Measurements from ENCODE around the gene CLEC19A.
A peak's percentile ranks its signal among the peaks of the same experiment; 100 is the strongest.
"Not testable (repeated sequence)": the region's sequence is repeated elsewhere in the genome, so short reads cannot be mapped to it uniquely, and the experiment has no call there.

The CLEC19A gene

GRCh38 chr16:19314718-19315425, 29.3 kb downstream of the CLEC19A start:
- H3K4me3 ChIP-seq (ENCODE audit: low read length) = no peak overlapping the region
- no peak for DNase-seq (ENCODE audit: low read depth, low spot score)

- DNase-seq (ENCODE audit: low read depth, low spot score) = no peak
- no peak overlapping the region for H3K4me3 ChIP-seq (ENCODE audit: low read length)
Observed at GRCh38 chr16:19315889-19316433, 30.4 kb downstream of the CLEC19A start.

GRCh38 chr16:19316846-19317245, 31.3 kb downstream of the CLEC19A start:
- no peak overlapping the region for H3K4me3 ChIP-seq (ENCODE audit: low read length)
- DNase-seq (ENCODE audit: low read depth, low spot score) = no peak

- DNase-seq (ENCODE audit: low read depth, low spot score); H3K4me3 ChIP-seq (ENCODE audit: low read length): not testable (repeated sequence)
Observed at GRCh38 chr16:19321186-19321585, 35.7 kb downstream of the CLEC19A start.

GRCh38 chr16:19323596-19323995, 38.1 kb downstream of the CLEC19A start:
- no peak overlapping the region for H3K4me3 ChIP-seq (ENCODE audit: low read length)
- DNase-seq (ENCODE audit: low read depth, low spot score) = no peak

GRCh38 chr16:19328364-19328763, 42.8 kb downstream of the CLEC19A start:
- H3K4me3 ChIP-seq (ENCODE audit: low read length) = no peak overlapping the region

GRCh38 chr16:19329932-19330331, 44.4 kb downstream of the CLEC19A start:
- no peak overlapping the region for H3K4me3 ChIP-seq (ENCODE audit: low read length)
- DNase-seq (ENCODE audit: low read depth, low spot score) = no peak

More at GRCh38 chr16:19328364-19328763, 42.8 kb downstream of the CLEC19A start:
- no peak for DNase-seq (ENCODE audit: low read depth, low spot score)

GRCh38 chr16:19330841-19331397, 45.4 kb downstream of the CLEC19A start:
- no peak overlapping the region for H3K4me3 ChIP-seq (ENCODE audit: low read length)
- DNase-seq (ENCODE audit: low read depth, low spot score) = no peak

GRCh38 chr16:19331794-19332193, 46.3 kb downstream of the CLEC19A start:
- DNase-seq (ENCODE audit: low read depth, low spot score) = no peak
- H3K4me3 ChIP-seq (ENCODE audit: low read length) = no peak overlapping the region

GRCh38 chr16:19338335-19338734, 52.8 kb downstream of the CLEC19A start:
- DNase-seq (ENCODE audit: low read depth, low spot score) = peak; percentile 17
- no peak overlapping the region for H3K4me3 ChIP-seq (ENCODE audit: low read length)

- no peak overlapping the region for H3K4me3 ChIP-seq (ENCODE audit: low read length)
- no peak for DNase-seq (ENCODE audit: low read depth, low spot score)
Observed at GRCh38 chr16:19344224-19344801, 58.8 kb downstream of the CLEC19A start.

GRCh38 chr16:19344980-19345379, 59.4 kb downstream of the CLEC19A start:
- H3K4me3 ChIP-seq (ENCODE audit: low read length) = no peak overlapping the region
- DNase-seq (ENCODE audit: low read depth, low spot score) = no peak

GRCh38 chr16:19346335-19346922, 60.9 kb downstream of the CLEC19A start:
- no peak for DNase-seq (ENCODE audit: low read depth, low spot score)
- H3K4me3 ChIP-seq (ENCODE audit: low read length) = no peak overlapping the region

- DNase-seq (ENCODE audit: low read depth, low spot score) = no peak
- no peak overlapping the region for H3K4me3 ChIP-seq (ENCODE audit: low read length)
Observed at GRCh38 chr16:19348125-19348524, 62.6 kb downstream of the CLEC19A start.

GRCh38 chr16:19348578-19349315, 63.2 kb downstream of the CLEC19A start:
- H3K4me3 ChIP-seq (ENCODE audit: low read length) = no peak overlapping the region
- DNase-seq (ENCODE audit: low read depth, low spot score) = no peak

- DNase-seq (ENCODE audit: low read depth, low spot score) = no peak
Observed at GRCh38 chr16:19354371-19354770, 68.8 kb downstream of the CLEC19A start.

GRCh38 chr16:19356024-19356952, 70.8 kb downstream of the CLEC19A start:
- DNase-seq (ENCODE audit: low read depth, low spot score) = no peak
- H3K4me3 ChIP-seq (ENCODE audit: low read length) = no peak overlapping the region

More at GRCh38 chr16:19354371-19354770, 68.8 kb downstream of the CLEC19A start:
- no peak overlapping the region for H3K4me3 ChIP-seq (ENCODE audit: low read length)

GRCh38 chr16:19359556-19359955, 74.0 kb downstream of the CLEC19A start:
- no peak for DNase-seq (ENCODE audit: low read depth, low spot score)
- no peak overlapping the region for H3K4me3 ChIP-seq (ENCODE audit: low read length)
